HG02678 (cell line): Measurements from ENCODE around the gene NRBF2.
"Not testable (repeated sequence)": the region's sequence is repeated elsewhere in the genome, so short reads cannot be mapped to it uniquely, and the experiment has no call there.

Experiments used
- ATAC-seq: cut with Tn5 transposase; IDR thresholded peaks from one replicate; pipeline ENCODE4 v1.9.1; 2021; ENCODE audit warnings: mild to moderate bottlenecking, moderate library complexity; ENCODE audit not compliant: unreplicated experiment

The NRBF2 gene

DNA sequence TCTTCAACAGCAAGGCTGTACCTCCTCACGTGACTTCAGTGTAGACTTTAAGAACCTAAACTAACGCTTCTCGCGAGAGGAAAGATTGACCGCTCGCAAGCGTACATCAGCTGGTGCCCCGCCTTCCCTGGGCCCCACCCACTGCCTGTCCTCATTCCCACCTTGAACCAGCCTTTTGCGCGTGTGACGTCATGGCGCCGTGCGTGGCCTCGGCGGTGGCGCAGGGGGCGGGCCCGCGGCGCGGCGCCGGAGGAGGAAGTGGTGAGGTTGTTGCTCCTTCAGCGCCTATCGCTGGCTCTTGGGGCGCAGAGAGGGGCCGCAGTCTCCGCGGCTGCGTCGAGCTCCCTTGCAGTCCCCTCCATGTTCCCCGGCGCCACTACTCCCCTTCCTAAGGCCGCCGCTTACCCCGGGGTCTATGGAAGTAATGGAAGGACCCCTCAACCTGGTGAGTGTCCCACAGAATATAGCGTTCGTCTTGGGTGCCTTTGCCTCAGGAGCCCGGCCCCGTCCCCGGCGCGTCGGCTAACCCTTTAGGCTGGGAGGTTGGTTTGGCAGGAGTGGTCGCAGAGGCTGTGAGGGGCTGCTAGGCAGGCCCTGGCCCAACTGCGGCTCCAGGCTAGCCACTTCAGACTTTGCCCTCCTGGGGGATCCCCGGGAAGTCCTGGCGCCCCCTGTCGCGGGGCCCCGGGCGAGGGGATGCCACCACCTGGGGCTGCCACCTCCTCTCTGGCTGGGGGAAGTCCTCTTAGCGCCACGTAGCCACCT is at the start of gene NRBF2:
NRBF2 (plus strand) TSS at position 273 of the 765 bp plus-strand sequence; CDS start at position 416, 143 bp downstream.
- ATAC-seq = peak; percentile 96

DNA sequence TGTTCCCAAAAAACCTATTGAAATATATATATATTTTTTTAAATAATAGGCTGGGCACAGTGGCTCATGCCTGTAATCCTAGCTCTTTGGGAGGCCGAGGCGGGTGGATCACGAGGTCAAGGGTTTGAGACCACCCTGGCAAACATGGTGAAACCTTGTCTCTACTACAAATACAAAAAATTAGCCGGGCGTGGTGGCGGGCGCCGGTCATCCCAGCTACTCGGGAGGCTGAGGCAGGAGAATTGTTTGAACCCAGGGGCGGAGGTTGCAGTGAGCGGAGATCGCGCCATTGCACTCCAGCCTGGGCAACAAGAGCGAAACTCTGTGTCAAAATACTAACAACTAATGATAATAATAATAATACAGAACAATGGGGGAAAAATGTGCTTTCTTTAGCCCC is 49.7 kb upstream of the NRBF2 start:
- not testable (repeated sequence) for ATAC-seq

DNA sequence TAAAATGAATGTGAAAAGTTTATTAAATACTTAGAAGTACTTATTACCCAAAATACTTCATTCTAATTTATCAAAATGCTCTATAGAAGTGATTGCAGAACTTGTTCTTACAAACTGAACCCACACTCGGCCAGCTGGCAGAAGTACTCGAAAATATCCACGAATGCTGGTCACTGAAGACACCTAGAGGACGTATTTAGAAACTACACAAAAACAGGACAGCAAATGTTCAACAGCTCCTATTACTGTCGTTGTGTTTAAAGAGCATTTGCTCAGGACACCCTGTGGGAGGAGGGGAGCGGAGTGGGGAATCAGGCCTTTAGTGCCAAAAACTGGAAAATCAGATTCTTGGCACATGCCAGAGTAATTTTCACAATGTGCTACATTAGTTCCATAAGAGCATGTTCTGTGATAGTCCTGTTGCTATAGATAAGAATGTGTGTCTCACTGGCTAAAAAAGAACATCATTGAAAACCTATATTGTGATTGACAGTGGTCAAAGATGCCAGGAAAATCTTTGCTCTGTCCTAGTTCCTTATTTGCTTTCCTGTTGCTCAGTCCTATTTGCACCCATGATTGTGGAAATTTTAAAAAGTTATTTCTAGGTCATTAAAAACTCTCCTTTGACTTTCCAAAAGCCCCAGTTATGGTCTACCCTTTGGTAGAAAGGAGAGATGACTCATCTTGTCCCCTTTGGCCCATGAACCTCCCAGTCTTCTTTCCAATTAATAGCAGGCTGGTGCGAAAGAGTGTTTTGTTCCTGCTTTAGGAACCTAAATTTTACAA is 49.0 kb upstream of the NRBF2 start:
- peak; percentile 76 for ATAC-seq

DNA sequence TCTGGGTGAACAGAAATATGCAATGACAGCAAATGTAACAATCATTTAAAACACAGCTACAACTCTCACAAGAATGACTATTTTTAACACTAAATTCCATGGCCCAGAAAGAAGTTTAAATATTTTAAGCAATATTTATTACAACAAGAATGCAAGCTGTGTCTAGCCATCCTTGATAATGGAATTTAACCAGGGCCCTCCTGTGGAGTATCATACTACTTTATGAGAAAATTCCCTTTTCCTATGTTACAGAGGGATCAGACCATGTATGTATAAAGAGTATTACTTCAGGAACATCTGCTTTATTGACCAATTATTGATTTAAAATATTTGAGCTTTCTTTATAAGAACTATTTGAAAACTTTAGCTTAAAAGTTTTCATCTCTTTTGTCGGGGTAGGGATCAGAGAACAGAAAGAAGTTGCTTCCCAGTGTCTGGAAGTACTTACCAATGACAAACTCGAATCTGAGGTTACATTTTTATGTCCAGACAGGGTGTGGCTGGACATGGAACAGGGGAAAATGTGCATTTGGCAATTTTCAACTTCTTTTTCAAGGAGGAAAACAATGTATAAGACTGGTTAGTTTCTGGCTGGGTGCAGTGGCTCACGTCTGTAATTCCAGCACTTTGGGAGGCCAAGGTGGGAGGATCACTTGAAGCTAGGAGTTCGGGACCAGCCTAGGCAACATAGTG is 48.3 kb upstream of the NRBF2 start:
- ATAC-seq = no peak

DNA sequence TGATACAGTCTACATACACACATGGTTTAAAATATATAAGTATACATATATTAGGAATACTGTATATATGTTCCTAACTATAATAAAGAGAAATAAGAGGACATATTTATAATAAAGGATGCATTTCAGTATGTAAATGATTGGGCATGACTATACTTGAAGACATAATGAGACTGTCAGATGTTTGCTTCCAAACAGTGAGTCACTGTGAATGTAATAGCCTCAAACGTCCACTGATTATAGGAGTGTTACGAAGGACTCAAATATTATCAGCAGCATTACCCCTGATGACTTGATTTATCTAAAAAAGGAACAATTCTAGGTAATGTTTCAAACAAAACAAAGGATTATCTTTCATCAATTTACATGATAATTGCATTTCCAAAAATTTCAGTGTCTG is 39.9 kb upstream of the NRBF2 start:
- no peak for ATAC-seq

DNA sequence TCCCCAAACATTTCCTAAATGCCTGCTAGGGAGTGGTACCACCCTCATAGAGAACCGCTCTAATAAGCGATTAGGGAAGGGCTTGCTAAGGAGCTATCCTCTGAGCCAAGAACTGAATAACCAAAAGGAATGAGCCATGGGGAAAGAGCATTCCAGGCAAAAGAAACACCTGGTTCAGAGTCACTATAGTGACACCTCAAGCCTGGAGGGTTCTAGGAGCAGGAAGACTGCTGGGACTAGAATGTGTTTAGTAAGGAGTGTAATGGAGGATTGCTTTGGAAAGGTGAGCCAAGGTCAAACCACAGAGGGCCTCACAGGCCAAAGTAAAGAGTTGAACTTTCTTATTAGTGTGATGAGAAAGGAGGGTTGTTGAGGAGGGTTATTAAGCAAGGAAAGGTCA is 38.7 kb upstream of the NRBF2 start:
- no peak for ATAC-seq

DNA sequence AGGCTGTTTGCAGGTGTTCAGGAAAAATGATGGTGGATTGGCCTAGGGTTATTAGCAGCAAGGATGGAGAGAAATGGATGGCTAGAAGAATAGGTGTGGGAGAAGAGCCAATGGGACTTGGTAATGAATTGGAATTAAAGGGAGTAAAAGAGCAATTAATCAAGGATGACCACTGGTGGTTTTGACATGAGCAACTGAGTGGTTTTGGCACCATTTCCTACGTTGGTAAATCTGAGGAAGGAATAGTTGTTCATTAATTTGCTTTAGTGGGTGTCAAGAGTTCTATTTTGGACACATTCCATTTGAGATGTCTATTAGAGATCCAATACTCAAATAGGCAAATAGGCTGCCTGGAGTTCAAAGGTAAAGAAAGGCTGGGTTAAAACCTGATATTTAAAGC is 38.2 kb upstream of the NRBF2 start:
- no peak for ATAC-seq

DNA sequence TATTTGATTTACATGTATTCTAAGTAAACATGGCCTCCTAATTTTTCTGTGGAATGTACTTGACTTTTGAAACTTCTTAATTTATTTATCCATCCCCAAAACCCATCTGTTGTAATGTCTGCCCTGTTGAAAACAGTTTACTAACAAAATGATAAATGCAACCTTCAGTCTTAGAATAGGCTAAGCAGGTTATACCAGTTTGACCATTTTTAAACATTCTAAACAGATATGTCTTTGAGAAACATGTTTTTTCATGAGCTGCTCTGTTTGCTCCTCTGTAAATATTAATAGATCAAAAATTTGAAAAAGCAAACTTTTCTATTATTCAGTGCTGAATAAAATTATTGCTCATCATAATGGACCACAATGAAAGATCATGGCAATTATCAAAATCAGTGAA is 33.4 kb upstream of the NRBF2 start:
- no peak for ATAC-seq

DNA sequence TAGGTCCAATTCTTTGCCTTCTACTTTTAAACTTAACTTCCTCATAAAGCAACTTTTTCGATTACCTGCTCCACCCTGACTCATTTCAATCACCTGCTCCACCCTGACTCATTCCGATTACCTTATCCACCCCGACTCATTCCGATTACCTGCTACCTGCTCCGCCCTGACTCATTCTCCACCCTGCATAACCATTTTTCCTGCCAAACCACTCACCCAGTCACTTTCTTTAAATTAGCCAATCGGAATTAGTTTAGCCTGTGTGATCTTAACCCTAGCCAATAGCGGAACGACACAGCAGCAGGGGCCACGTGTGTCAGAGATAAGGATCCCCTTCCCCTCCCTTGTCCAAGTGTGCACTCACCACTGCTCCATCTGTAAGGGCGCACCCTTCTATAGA is 32.0 kb upstream of the NRBF2 start:
- not testable (repeated sequence) for ATAC-seq

DNA sequence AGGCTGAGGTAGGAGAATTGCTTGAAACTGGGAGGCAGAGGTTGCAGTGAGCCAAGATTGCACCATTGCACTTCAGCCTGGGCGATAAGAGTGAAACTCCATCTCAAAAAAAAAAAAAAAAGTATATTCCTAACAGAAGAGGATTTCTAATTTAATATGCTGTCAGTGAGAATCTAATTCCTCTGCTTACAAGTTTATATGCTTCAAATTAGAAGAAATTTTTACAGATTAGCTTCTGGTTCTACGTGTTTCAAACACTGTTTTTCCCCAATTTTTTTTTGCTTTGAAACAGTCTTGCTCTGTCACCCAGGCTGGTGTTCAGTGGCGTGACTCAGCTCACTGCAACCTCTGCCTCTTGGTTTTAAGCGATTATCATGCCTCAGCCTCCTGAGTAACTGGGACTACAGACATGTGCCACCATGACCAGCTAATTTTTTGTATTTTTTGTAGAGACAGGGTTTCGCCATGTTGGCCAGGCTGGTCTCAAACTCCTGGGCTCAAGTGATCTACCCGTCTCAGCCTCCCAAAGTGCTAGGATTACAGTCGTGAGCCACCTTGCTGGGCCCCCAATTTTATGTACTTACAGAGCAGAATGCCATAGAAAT is 30.7 kb upstream of the NRBF2 start:
- not testable (repeated sequence) for ATAC-seq

DNA sequence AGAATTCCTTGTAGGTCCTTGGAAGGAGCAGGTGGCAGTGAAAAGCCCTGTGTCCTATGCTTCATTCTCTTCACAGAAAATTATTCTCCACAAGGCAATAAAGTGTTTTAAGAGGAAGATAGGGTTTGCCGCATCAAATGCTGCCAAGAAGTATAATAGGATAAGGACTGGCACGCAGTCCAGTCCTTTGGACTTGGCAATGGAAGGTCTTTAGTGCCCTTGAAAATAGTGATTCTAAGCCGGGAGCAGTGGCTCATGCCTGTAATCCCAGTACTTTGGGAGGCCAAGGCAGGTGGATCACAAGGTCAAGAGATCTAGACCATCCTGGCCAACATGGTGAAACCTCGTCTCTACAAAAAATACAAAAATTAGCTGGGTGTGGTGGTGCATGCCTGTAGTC is 29.9 kb upstream of the NRBF2 start:
- not testable (repeated sequence) for ATAC-seq

DNA sequence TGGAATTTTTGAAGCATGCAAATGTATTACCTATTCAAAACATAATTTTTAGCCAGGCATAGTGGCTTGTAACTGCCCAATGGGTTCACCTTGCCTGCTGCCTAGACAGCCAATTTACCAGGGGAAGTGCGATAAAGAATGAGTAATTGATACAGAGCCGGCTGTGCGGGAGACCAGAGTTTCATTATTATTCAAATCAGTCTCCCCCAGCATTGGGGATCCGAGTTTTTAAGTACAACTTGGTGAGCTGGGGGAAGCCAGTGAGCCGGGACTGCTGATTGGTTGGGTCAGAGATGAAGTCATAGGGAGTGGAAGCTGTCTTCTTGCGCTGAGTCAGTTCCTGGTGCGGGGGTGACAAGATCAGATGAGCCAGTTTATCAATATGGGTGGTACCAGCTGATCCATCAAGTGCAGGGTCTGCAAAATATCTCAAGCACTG is 29.1 kb upstream of the NRBF2 start:
- no peak for ATAC-seq

DNA sequence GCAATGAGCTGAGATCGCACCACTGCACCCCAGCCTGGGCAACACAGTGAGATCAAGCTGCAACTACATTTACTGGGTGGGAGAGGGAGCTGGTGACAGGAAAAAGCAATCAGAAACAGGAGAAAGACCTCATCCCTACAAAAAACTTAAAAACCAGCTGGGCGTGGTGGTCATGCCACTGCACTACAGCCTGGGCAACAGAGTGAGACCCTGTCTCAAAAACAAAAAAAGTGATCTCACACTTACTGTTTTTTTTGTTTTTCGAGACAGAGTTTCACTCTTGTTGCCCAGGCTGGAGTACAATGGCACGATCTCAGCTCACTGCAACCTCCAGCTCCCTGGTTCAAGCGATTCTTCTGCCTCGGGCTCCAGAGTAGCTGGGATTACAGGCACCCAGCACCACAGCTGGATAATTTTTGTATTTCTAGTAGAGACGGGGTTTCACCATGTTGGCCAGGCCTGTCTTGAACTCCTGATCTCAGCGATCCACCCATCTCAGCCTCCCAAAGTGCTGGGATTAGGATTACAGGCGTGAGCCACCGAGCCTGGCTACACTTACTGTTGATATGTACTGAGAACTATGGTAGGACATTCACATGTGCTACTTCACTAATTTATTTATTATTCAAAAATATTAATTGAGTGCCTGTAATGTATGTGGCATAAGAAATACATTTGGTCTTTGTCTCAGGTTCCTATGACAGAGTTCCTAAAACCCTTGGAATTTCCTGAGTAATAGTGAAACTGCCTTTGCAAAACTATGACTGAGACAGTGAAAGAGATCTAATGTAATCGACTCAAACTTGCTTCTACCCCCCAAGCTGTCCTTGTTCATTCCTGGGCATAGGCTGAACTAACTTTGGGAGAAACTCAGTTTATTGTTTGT is 27.7 kb upstream of the NRBF2 start:
- ATAC-seq = no peak

DNA sequence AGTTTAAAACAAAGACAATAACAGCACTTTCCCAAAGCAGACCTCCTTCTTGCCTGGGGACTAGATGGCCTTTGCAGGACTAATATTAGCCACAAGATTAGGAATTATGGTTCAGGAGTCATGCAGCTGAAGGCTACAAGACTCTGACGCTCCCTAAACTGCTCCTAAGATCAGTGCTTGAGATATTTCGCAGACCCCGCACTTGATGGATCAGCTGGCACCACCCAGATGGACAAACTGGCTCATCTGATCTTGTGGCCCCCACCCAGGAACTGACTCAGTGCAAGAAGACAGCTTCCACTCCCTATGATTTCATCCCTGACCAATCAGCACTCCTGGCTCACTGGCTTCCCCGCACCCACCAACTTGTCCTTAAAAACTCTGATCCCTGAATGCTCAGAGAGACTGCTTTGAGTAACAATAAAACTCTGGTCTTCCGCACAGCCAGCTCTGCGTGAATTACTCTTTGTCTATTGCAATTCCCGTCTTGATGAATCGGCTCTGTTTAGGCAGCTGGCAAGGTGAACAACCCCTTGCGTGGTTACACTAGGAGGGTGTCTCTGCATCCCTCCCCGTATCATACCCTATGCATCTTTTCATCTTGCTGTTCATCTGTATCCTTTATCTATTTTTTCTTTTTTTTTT is 26.9 kb upstream of the NRBF2 start:
- ATAC-seq = no peak

DNA sequence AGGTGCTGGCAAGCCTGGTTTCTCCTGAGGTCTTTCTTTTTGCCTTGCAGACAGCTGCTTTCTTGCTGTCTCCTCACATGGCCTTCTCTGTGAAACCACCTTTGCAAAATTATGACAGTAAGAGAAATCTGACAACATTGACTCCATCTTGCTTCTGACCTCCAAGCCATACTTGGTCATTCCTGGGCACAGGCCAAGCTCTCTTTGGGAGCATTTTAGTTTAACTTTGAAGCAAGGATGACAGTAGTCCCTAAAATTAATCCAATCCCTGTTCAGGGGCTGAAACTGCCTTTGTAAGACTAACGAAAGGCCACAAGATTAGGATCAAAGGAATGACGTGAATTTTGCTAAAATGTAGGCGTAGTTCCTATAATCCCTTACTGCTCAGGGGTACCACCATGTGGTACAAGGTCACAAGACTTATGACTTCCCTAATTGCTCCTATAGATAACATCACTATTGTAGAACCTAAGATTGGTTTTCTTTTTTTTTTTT is 25.1 kb upstream of the NRBF2 start:
- ATAC-seq = no peak

DNA sequence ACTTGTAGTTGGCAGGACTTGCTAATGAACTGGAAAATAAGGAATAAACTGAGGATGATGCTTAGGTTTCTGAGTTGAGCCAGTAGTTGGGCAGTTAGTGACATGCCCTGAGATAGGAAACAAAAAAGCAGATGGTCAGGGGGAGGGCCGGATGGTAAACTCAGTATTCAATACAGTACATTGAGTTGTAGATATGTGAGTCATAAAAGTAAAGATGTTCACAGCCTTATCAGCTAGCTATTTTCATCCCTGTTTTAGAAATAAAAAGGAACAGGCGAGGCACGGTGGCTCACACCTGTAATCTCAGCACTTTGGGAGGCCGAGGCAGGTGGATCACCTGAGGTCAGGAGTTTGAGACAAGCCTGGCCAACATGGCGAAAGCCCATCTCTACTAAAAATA is 22.2 kb upstream of the NRBF2 start:
- no peak for ATAC-seq

DNA sequence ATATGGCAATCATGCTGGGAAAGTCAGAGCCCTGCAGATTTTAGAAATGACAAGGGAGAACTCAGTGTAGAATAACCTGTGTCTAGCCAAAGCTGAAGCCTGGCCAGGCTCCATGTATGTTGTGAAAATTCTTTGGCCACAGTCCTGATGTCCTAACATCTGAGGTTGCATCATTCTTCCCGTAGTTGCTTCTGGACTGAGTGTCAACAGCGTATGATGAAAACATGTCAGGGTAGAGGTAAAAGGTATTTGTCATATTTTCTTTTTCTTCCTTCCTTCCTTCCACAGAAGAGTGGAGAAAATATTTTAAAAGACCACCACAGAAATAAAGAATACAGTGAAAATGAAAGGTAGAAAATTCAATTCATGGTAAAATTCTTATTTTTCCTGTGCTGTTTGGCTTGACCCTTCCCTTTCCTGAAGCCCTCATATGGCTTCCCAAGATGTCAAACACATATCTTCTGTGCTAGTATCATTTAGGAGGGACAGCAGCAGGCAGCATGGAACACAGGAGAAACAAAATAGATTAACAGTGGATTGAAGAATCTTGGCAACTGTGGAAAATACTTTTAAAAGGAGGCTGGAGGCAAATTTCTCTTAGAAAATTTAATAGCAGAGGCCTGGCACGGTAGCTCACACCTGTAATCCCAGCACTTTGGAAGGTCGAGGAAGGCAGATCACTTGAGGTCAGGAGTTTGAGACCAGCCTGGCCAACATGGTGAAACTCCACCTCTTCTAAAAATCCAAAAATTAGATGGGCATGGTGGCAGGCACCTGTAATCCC is 18.9 kb upstream of the NRBF2 start:
- no peak for ATAC-seq

DNA sequence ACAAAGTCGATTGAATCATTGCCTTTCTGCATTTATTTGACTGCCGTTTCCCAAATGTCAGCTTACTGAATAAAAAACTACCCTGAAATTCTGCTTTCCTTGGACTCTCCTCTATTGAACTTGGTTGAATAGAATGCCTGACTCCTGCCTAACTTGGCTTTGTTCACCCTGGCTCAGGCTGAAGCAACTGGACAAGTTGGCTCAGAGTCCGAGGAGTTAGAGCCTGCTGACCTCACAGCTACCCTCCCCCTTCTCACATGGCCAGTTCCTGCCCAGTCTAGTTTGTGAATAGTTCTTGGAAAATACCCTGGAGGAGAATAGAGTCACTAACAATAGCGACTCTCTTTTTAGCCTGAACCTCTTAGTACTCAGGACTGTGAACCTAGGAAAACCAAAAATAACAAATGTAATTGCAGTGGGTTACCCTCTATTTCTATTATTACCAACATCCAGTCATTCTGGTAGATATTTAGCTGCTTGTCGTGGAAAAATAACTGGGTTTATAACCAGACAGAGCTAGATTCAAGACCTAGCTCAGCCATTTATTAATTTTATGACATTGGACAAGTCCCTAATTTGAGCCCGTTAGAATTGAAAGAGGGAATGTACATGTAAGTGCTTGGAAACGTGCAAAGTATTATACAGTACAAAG is 17.3 kb upstream of the NRBF2 start:
- no peak for ATAC-seq
